ENCODE data around the gene RAB12.

- TF ChIP-seq CTCF (conservative IDR thresholded peaks at IDR 0.05 in 1 of 2, IDR thresholded peaks at IDR 0.05 in 1 of 2; ENCODE audit: extremely low read depth in 1 of 2, insufficient read depth in 1 of 2, low read depth in 1 of 2, low read length in 2 of 2) (no peak), EZH2 (IDR thresholded peaks at IDR 0.05; ENCODE audit: borderline replicate concordance, low read length) (no peak)
Observed at GRCh38 chr18:8635087-8635486, 25.9 kb downstream of the RAB12 start.
